Fibroblast of lung (primary cell): ENCODE measurements around the gene BRINP3.

Experiments used
- CTCF ChIP-seq, 2 donors: IDR thresholded peaks in 1 of 2; conservative IDR thresholded peaks in 1 of 2; 1 replicate in 1 of 2; 2 replicates in 1 of 2; pipeline ENCODE4 v1.5.1; 2011 to 2012; ENCODE audit warnings: low read length in 2 of 2, control low read depth in 1 of 2, inconsistent platforms in 1 of 2, low read depth in 1 of 2, mild to moderate bottlenecking in 1 of 2
- EZH2 ChIP-seq: IDR thresholded peaks from 2 replicates; pipeline ENCODE4 v1.5.1; 2012; ENCODE audit warnings: low read length, control low read depth, mild to moderate bottlenecking; ENCODE audit errors: missing control alignments

- TF ChIP-seq CTCF (conservative IDR thresholded peaks at IDR 0.05 in 1 of 2, IDR thresholded peaks at IDR 0.05 in 1 of 2; ENCODE audit: low read depth in 1 of 2, low read length in 2 of 2) (no peak), EZH2 (no peak)
These were observed 149.3 kb downstream of the BRINP3 start for GRCh38 chr1:190328361-190328760.
